WTC11 (cell line): Measurements from ENCODE around the gene MICAL3.

Source experiments
- ATF1 ChIP-seq: sonication (generic); formaldehyde crosslinking; IDR thresholded peaks from 2 replicates; pipeline ENCODE4 v1.8.1; 2023; ENCODE audit warnings: mild to moderate bottlenecking, moderate library complexity, missing genetic modification reagents
- CTCF ChIP-seq: fragments of 200-600 bp; IDR thresholded peaks from 2 replicates; pipeline ENCODE4 v1.8.0; 2022; ENCODE audit warnings: antibody characterized with exemption
- FOXP4 ChIP-seq: sonication (generic); formaldehyde crosslinking; IDR thresholded peaks from 2 replicates; pipeline ENCODE4 v1.8.0; 2022; ENCODE audit warnings: mild to moderate bottlenecking, missing genetic modification reagents
- TEAD4 ChIP-seq: sonication (generic); formaldehyde crosslinking; IDR thresholded peaks from 2 replicates; pipeline ENCODE4 v1.8.0; 2022; ENCODE audit warnings: mild to moderate bottlenecking, missing genetic modification reagents
- ZNF121 ChIP-seq: sonication (generic); formaldehyde crosslinking; IDR thresholded peaks from 2 replicates; pipeline ENCODE4 v1.8.0; 2023; ENCODE audit warnings: missing genetic modification reagents
- ZNF232 ChIP-seq: sonication (generic); formaldehyde crosslinking; IDR thresholded peaks from 2 replicates; pipeline ENCODE4 v1.8.0; 2022; ENCODE audit warnings: mild to moderate bottlenecking, missing genetic modification reagents
- ZNF317 ChIP-seq: sonication (generic); formaldehyde crosslinking; IDR thresholded peaks from 2 replicates; pipeline ENCODE4 v1.8.1; 2023; ENCODE audit warnings: low read depth, mild to moderate bottlenecking, moderate library complexity, missing genetic modification reagents, borderline replicate concordance
- TF ChIP-seq, protein P1 (sequence below): sonication (generic); formaldehyde crosslinking; IDR thresholded peaks from 2 replicates; pipeline ENCODE4 v1.8.0; 2022; ENCODE audit warnings: mild to moderate bottlenecking, missing genetic modification reagents
- TF ChIP-seq, protein P2 (sequence below): sonication (generic); formaldehyde crosslinking; IDR thresholded peaks from 2 replicates; pipeline ENCODE4 v1.8.0; 2023; ENCODE audit warnings: missing genetic modification reagents, mild to moderate bottlenecking, borderline replicate concordance
- TF ChIP-seq, protein P3 (sequence below): sonication (generic); formaldehyde crosslinking; IDR thresholded peaks from 2 replicates; pipeline ENCODE4 v1.8.1; 2023; ENCODE audit warnings: mild to moderate bottlenecking, moderate library complexity, missing genetic modification reagents

DNA sequence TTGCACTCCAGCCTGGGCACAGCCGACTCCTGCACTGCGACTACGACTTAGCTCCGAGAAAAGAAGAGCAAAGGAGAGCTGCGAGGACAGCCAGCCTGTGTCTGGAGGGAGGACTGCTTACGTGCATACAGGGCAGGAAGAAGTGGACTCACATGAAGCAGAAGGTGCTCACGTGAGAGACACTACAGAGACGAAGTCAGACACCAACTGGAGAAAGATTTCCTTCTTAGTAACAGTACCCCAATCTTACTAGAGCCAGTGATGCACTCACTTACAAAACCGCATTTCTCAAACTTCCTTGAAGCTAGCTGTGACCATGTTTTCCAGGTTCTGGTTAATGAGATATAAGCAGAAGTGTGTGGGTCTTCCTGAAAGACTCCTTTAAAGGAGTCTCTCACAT is 67.7 kb downstream of the MICAL3 start:
- TF ChIP-seq CTCF (no peak), ATF1 (no peak), ZNF121 (CRISPR knock-in tag) (no peak), ZNF232 (CRISPR knock-in tag) (no peak), ZNF317 (no peak), FOXP4 (no peak), TEAD4 (CRISPR knock-in tag) (no peak)
- TF ChIP-seq, protein P1, sequence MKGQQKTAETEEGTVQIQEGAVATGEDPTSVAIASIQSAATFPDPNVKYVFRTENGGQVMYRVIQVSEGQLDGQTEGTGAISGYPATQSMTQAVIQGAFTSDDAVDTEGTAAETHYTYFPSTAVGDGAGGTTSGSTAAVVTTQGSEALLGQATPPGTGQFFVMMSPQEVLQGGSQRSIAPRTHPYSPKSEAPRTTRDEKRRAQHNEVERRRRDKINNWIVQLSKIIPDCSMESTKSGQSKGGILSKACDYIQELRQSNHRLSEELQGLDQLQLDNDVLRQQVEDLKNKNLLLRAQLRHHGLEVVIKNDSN (CRISPR knock-in tag): no peak
- TF ChIP-seq, protein P2, sequence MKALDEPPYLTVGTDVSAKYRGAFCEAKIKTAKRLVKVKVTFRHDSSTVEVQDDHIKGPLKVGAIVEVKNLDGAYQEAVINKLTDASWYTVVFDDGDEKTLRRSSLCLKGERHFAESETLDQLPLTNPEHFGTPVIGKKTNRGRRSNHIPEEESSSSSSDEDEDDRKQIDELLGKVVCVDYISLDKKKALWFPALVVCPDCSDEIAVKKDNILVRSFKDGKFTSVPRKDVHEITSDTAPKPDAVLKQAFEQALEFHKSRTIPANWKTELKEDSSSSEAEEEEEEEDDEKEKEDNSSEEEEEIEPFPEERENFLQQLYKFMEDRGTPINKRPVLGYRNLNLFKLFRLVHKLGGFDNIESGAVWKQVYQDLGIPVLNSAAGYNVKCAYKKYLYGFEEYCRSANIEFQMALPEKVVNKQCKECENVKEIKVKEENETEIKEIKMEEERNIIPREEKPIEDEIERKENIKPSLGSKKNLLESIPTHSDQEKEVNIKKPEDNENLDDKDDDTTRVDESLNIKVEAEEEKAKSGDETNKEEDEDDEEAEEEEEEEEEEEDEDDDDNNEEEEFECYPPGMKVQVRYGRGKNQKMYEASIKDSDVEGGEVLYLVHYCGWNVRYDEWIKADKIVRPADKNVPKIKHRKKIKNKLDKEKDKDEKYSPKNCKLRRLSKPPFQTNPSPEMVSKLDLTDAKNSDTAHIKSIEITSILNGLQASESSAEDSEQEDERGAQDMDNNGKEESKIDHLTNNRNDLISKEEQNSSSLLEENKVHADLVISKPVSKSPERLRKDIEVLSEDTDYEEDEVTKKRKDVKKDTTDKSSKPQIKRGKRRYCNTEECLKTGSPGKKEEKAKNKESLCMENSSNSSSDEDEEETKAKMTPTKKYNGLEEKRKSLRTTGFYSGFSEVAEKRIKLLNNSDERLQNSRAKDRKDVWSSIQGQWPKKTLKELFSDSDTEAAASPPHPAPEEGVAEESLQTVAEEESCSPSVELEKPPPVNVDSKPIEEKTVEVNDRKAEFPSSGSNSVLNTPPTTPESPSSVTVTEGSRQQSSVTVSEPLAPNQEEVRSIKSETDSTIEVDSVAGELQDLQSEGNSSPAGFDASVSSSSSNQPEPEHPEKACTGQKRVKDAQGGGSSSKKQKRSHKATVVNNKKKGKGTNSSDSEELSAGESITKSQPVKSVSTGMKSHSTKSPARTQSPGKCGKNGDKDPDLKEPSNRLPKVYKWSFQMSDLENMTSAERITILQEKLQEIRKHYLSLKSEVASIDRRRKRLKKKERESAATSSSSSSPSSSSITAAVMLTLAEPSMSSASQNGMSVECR: no peak
- TF ChIP-seq, protein P3, sequence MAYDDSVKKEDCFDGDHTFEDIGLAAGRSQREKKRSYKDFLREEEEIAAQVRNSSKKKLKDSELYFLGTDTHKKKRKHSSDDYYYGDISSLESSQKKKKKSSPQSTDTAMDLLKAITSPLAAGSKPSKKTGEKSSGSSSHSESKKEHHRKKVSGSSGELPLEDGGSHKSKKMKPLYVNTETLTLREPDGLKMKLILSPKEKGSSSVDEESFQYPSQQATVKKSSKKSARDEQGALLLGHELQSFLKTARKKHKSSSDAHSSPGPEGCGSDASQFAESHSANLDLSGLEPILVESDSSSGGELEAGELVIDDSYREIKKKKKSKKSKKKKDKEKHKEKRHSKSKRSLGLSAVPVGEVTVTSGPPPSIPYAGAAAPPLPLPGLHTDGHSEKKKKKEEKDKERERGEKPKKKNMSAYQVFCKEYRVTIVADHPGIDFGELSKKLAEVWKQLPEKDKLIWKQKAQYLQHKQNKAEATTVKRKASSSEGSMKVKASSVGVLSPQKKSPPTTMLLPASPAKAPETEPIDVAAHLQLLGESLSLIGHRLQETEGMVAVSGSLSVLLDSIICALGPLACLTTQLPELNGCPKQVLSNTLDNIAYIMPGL (CRISPR knock-in tag): no peak
